Fibroblast of skin of right quadriceps (primary cell): Measurements from ENCODE around the gene ELN.
"Not testable (repeated sequence)": the region's sequence is repeated elsewhere in the genome, so short reads cannot be mapped to it uniquely, and the experiment has no call there.

Source experiments
- DNase-seq: peaks from one replicate; pipeline ENCODE4 v3.0.0-alpha.2; 2013

ELN gene

DNA sequence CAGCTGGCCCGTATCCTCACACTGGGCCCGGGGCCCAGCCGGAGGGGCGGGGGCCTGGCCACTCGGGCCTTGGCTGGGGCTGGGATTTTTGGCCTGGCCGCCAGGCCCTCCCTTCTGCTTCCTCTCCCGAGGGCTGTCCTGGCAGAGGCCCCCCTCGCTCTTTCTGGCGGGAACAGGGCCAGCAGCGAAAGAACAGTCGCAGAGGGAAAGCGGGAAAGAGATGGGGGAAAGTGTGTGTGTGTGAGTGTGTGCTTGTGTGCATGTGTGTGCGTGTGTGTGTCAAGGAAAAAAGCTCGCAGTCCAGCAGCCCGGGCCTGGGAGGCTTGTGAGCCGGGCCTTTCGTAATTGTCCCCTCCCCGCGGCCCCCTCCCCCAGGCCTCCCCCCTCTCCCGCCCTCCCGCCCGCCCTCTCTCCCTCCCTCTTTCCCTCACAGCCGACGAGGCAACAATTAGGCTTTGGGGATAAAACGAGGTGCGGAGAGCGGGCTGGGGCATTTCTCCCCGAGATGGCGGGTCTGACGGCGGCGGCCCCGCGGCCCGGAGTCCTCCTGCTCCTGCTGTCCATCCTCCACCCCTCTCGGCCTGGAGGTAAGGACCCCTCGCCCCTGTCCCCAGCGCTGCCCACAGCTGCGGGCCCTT is at the start of gene ELN:
Gene ELN, plus strand, starts transcription at position 491 of the 638 bp plus-strand sequence. Its CDS starts 15 bp downstream, at position 506.
- peak; percentile 73 for DNase-seq

DNA sequence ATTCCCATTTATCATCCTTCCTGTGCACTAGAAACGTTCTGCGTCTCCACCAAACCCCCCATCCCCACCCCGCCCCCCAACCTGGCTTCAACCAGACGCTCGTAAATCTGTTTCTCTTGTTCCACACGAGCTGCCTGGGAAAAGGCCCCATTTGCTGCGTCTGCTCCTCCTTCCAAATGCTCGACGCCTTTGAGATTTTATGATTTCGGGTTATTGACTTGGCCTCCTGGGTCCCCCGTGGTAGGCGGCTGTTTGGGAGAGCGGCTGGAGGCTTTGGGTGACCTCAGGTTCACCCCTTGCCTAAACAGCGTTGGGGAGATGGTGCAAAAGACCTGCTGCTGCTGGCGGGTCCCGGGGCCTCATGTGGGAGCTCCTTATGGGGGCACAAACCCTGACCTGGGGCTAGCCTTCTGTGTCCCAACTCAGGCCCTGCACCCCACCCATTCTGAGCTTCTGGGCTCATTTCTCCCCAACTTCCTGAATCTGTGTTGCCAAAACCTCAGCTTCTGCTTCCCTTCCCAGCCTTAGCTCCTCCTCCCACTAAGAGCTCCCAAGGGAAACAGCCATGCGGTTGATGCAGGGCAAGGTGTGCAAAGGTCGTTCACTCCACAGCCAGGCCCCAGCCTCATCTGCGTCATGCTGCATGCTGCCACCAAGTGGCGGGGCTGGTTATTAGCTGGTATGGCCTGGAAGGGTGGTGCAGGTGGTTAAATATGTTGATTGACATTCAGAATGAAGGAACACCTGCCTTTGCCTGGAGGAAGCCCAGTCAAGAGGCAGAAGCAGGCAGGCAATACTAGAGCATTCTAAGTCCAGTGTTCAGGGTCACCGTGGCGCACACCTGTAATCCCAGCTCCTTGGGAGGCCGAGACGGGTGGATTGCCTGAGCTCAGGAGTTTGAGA is 49.1 kb upstream of the ELN start:
- DNase-seq, result peak; percentile 82

DNA sequence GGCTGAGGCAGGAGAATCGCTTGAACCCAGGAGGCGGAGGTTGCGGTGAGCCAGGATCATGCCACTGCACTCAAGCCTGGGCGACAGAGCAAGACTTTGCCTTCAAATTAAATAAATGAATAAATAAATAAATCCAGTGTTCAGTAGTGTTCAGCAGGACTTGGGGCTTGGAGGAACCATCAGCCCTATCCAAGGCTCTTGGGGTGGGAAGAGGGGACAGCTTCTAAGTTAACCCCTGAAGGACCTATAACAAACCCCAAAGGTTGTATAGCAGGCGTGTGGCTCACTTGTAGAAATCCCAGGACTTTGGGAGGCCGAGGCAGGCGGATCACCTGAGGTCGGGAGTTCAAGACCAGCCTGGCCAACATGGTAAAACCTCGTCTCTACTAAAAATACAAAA is 48.3 kb upstream of the ELN start:
- DNase-seq, result not testable (repeated sequence)

DNA sequence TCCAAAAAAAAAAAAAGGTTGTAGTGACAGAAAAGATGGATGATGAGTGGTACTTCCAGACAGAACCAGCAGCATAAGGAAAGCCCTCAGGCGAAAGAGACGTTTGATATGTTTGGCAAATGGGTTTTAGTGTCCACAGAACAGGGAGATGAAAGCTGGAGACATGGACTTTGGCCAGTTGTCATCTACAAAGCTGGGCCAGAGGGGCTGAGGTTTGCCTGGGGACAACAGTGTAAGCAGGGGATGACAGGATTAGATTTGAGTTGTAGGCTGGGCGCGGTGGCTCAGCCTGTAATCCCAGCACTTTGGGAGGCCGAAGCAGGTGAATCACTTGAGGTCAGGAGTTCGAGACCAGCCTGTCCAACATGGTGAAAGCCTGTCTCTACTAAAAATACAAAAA is 47.8 kb upstream of the ELN start:
- DNase-seq, result no peak

DNA sequence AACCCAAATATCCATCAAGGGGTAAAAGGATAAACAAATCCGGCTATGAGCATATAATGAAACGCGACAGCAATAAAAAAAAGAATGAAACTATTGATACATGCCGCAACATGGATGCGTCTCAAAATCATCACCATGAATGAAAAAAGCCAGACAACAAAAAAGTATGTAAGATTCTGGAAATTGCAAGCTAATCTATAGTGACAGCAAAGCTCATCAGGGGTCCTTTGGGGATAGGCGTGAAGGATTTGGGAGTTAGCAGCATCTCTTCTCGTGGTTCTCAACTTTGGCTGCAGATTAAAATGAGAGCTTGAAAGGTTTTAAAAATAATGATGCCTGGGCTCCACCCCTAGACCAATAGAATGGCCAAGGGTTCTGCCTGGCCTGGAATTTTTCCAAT is 46.0 kb upstream of the ELN start:
- no peak for DNase-seq

DNA sequence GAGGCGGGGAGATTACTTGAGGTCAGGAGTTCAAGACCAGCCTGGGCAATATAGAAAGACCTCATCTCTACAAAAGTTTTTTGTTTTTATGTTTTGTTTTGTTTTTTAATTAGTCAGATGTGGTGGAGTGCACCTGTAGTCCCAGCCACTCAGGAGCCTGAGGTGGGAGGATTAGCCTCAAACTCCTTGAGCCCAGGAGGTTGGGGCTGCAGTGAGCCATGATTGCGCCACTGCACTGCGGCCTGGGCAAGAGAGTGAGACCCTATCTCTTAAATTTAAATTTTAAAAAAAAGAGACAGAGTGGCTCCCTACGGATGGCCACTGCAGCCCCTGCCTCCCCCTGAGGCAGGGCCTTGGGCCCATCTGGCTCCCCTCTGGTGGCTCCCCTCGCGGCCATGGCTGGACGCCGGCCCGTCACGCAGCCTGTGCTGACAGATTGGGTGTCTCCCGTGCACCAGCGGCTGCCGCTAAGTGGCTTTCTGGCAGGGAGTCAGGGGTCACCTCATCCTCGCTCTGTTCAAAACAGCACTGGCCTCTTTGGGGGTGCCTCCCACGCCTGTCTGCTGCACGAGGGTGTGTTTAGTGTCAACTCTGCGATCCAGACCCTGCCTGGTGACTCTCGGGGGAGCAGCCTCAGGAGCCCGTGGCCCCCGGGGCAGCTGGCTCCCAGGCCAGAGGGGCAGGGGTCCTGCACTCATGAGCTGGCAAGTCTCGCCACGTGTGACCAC is 44.4 kb upstream of the ELN start:
- DNase-seq, result no peak

DNA sequence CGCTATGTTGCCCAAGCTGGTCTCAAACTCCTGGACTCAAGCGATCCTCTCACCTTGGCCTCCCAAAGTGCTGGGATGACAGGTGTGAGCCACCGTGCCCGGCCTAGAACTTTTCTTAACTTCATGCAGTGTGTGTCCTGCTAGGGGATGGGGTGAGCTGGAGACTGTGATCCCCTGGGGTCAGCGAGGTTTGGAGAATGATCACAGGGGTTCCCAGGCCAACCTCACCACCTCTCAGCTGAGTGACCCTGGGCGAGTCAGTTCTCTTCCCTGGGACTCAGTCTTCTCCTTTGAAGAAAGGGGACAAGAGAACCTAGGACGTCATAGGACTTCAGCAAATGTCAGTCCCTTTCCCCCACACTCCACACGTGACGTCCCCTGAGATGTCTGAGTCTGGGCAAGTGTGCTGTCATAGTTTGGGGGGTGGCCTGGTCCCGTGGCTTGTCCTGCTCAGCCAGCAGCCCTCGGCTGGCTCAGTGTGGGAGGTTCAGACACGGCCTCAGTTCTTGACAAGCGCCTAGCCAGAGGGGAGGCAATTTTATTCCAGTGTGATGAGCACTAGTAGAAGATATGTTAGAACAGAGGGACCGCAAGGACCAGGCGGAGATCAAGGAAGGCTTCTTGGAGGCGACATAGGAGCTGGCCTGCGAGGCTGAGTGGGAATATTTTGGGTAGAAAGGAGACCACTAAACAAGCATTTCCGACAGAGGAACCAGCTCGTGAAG is 43.3 kb upstream of the ELN start:
- no peak for DNase-seq

DNA sequence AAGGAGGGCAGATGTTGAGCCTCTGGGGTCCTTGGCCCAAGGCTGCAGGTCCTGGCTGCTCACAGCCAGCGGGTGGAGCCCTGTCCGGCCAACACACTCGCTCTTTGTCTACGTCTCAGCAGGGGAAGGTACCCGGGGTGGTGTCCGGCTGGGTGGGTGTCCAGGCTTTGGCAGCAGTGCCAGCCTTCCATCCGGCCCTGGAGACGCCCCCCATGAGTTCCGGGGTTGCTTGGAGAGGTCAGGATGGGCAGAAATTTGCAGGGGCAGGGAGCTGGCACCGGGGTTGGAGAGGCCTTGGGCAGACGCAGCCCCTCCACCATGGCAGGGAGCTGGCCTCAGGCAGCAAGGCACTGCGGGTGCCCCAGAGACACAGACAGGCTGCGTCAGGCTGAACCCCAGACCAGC is 42.2 kb upstream of the ELN start:
- no peak for DNase-seq

DNA sequence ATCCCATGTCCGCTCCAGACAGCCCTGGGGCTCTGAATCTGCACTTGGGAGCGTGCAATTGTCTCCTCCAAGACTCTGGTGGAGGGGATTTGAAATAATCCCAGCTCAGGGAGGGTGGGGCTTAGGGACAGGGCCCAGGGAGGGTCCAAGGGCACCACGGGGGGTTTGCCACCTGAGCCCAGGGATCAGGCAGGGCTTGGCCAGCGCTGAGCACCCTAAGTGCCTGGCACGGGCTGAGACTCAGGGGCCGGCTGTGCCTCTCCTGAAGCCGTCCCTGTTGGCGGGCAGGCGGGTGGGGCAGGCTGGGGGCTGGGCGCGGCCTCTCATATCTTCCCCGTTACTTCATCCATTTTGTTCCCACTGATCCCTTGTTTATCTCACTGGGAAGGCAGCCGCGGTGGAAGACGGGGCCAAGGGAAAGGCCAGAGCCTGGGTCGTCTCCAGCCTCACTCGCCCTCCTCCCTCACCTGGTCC is 41.8 kb upstream of the ELN start:
- DNase-seq, result no peak

DNA sequence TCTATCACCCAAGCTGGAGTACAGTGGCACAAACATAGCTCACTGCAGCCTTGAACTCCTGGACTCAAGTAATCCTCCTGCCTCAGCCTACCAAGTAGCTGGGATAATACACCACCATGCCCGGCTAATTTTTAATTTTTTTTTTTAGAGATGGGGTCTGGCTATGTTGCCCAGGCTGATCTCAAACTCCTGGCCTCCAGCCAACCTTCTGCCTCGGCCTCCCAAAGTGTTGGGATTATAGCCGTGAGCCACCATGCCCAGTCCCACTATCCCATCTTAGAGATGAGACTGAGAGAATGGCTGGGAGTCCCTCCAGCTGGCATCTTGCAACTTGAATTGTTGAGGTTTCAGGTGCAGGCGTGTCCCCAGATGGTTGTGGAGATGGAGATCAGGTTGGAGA is 40.7 kb upstream of the ELN start:
- no peak for DNase-seq

DNA sequence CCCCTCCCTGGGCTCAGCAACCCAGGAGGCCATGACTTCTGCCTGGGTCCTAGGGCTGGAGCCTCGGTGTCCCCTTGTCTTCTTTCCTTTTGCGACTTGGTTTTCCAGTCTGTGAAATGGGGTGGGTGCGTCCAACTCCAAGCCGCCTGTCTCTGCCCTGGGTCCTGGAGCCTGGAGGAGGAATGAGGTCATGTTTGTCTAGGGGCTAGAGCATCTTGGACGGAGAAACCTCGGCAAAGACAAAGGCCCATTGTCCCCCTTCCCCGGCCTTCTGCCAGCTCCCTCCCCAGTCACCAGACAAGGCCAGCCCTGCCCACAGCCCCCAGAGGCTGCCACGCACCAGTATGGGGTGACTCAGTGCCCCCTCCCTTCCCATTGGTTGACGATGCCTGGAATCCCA is 39.8 kb upstream of the ELN start:
- DNase-seq, result no peak

DNA sequence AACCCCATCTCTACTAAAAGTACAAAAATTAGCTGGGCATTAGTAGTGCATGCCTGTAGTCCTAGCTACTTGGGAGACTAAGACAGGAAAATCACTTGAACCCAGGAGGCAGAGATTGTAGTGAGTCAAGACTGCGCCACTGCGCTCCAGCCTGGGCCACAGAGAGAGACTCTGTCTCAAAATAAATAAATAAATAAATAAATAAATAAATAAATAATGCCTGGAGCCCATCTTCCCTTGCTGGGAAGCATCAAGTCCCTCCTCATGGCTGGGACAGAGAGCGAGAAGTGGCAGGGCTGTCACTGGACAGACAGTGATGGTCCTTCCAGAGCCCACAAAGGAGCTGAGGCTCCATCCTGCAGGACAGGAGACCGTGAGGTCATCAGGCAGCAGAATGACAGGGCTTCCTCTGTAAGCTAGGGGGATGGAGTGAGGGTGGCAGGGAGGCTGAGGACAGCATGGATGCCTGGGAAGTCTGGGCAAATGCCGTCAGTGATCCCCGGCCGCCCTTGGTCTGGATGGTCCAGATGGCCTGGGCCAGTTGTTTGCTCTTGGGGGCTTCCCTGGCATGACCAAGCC is 36.4 kb upstream of the ELN start:
- no peak for DNase-seq

DNA sequence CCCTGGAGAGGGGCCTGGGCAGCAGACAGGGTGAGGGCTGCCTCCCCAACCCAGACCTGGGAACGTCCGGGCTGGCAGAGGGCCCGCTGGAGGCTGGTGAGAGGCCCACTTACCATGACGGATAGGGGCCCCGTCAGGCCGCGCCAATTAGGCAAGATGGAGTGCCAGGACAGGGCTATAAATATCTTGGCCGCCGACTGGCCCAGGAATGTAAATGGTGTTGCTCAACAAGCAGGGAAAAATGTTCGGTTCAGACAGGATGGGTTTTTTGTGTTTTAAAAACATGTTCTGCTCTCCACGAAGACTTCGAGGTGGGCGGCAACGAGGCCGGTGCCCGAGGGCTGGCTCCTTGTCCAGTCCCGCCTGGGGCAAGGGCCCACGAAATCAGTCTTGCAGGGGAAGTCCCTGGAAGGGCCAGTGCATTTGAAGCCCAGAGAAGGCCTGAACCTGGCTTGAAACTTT is 35.8 kb upstream of the ELN start:
- peak; percentile 75 for DNase-seq

DNA sequence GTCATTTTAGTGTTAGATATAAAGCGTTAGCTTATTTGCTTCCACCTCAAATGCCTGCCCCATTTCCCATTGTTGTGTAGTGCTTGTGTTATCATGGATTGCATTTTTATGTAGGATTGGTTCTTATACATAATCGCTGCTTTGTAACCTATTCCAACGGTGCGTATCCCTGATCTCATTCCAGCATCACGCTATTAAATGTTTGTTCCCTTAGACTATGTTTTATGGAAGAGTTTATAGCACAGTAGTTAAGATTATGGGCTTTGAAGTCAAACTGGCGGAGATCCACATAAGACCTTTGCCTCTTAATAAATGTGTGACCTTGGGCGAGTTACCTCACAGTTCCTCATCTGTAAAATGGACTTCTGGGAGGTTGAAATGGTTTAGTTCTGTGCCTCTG is 34.0 kb upstream of the ELN start:
- DNase-seq, result no peak

DNA sequence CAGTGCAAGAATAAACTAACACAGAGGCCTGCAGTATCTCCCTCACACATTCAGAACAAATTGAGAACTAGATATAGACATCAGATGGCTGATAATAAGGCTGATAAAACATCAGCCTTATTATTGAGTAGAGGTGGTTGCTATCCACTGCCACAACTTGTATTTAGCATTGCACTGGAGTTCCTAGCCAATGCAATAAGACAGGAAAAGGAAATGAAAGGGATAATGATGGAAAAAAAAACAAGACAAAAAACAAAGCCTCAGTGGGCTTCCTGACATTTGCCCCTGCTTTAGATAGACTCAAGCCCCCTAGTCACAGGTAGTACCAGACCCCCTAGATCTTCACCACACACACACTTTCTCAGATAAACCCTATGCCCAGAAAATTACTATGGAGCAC is 33.2 kb upstream of the ELN start:
- no peak for DNase-seq

DNA sequence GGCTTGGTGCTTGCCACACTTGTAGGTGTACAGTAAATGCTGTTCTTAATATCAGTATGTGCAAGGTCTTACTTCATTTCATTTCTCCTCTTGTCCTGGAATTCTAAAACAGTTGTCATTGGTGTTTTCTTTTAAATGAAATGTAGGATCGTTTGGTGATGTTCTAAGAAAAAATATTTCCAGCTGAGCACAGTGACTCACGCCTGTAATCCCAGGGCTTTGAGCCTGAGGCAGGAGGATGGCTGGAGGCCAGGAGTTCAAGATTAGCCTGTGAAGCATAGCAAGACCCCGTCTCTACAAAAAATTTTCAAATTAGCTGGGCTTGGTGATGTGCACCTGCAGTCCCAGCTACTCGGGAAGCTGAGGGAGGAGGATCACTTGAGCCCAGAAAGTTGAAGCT is 32.6 kb upstream of the ELN start:
- DNase-seq, result peak; percentile 64

DNA sequence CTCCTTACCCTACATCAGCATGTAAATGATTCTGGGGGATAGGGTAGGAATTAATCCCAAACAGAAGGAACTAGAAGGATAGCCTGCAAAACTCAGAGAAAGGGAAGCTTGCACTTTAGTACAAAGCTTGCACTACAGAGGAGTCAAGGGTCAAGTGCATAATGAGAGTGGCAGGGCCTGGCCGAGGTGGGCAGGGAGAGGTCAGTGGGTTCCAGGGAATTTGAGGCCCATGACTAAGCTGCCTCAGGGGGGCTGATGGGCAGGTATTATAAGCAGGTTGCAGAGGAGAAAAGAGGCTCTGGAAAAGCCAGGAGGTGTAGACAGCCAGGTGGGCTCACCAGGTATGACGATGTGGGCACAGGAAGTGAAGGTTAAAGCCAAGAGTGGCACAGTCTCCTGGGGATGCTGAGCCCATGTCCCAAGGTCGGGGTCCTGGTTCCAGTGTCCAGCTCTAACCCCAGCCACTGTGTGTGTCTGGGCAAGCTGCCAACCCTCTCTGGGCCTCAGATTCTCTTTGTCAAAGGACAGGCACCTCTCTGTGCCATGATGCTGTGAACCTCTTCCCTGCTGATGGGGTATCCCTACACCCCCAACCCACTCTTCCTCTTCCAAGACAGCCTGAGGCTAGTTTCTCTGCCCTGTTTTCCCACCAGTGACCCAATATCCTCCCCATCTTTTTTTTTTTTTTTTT is 32.0 kb upstream of the ELN start:
- DNase-seq, result no peak

DNA sequence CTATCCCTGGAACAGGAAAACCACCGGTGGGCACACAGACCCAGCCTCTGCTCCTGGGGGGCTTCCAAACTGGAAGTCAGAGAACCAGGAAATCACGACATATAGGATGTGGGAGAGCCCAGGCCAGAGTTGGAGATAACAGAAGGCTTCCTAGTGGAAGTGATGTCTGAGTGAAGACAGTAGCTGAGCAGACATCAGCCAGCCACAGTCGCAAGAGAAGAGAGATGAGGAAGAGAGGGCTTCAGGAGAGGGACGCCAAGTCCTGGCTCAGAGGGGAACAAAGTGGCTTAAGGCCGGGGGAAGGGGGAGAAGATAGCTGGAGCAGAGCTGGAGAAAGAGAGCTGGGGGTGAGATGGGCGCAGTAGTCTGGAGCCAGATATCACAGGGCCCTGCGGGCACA is 30.9 kb upstream of the ELN start:
- no peak for DNase-seq

DNA sequence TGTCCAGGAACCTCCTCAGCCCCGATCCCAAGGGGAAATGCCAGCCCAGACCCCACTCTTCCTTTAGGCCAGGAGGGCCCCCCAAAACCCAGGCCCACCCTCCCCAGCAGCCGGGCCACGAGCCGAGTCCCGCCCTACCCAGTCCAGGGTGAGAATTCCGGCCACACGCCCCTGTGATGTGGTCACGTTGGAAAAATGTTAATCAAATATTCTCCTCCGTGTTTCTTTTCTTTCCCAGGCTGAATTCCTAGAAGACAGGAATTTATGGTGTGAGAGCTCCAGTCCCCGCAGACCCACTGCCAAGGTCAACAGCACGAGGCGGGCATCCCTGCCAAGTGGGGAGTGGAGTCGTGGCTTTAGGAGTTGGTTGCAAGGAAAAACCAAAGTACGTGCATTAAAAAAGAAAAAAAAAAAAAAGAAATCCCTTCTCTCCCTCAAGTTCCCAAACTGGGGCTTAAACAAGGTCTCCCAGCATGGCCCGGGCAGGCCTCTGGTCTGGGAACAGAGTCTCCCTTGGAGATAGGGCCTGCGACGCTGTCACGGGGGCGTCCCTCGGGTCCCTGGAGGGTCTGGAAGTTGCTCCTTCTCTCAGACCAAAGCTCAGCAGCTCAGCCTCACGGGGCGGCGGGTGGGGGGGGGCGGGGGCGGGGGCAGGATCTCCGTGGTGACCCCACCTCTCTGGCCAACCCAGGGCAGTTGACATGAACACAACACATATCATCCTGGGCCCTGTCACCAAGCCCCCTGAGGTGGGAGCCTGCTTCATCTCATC is 28.1 kb upstream of the ELN start:
- peak; percentile 77 for DNase-seq

DNA sequence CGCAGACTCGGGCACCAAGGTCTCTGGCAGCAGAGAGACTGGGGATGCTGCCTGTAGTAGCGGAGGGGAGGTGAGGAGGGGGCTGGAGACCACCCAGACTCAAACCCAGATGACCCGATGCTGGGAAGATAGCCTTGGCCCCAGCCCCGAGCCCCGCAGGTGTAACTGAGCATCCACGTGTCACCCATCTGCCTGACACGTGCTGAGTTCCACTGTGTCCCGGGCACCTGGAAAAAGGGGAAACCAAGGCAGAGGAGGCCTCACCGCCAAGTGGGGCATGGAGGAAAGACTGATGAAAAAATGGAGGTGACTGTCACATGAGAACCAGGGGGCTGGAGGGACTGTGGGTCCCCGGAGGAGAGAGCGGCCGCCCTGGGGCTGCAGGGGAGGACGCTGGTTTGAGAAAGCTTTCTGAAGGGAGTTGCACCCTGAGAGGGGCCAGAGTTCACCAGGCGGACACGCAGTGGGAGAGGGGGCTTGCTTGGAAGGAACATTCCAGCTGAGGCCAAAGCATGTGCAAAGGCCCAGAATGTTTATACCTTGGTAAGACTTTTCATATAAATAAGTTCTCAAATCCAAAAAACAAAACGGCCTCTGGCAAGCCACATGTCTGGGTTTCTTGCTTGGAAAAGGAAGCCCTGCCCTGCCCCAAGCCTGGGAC is 27.4 kb upstream of the ELN start:
- DNase-seq, result no peak

DNA sequence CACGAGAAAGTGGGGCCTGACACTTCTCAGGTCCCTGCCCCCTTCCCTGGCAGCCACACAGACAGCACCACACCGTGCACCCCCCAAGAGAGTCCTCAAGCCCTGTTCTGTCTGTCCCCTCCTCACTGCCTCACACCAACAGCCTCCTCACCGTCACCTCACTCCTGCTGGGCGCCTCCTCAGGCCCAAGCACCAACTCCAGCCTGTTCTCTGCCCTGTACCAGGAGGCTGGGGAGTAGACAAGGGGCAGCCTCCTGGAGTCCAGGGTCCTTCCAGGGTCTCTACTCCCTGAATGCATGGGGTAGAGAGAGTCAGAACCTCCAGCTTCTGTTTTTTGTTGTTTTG is 26.9 kb upstream of the ELN start:
- no peak for DNase-seq
